Astrocyte (in vitro differentiated cells and primary cell): ENCODE data around the gene SCUBE3. TPM values are rescaled to one million over a fixed set of nuclear protein-coding genes. Genes with fewer than 3 reads are reported as not detected.

Experiments used
- DNase-seq: peaks from one replicate; pipeline ENCODE4 v3.0.0-alpha.2; 2010; ENCODE audit warnings: low read depth
- FAIRE-seq: peaks from 2 replicates; lab custom pipeline; 2011; peaks lifted over from hg19 to GRCh38; lab: Jason Lieb, UNC
- H2AFZ ChIP-seq: 2 replicates; pipeline ENCODE4 v1.6.0; 2012; ENCODE audit warnings: low read depth, low read length, inconsistent platforms
- H3K27ac ChIP-seq: 2 replicates; pipeline ENCODE4 v1.5.1; 2011; ENCODE audit warnings: low read depth, low read length, inconsistent platforms
- H3K27me3 ChIP-seq: 2 replicates; pipeline ENCODE4 v1.6.0; 2011; ENCODE audit warnings: low read length, inconsistent platforms; ENCODE audit not compliant: insufficient read depth
- H3K36me3 ChIP-seq: 2 replicates; pipeline ENCODE4 v1.5.1; 2011; ENCODE audit warnings: low read length, inconsistent platforms; ENCODE audit not compliant: insufficient read depth
- H3K4me1 ChIP-seq: 2 replicates; pipeline ENCODE4 v1.5.1; 2011; ENCODE audit warnings: low read length, inconsistent platforms; ENCODE audit not compliant: insufficient read depth
- H3K4me2 ChIP-seq: 2 replicates; pipeline ENCODE4 v1.6.0; 2012; ENCODE audit warnings: low read length, inconsistent platforms
- H3K4me3 ChIP-seq: 2 replicates; pipeline ENCODE4 v1.5.1; 2011; ENCODE audit warnings: low read depth, mild to moderate bottlenecking, low read length, inconsistent platforms; ENCODE audit not compliant: insufficient read depth
- H3K79me2 ChIP-seq: 2 replicates; pipeline ENCODE4 v1.6.0; 2012; ENCODE audit warnings: mild to moderate bottlenecking, low read length, inconsistent platforms; ENCODE audit not compliant: insufficient read depth
- H3K9ac ChIP-seq: 2 replicates; pipeline ENCODE4 v1.6.0; 2012; ENCODE audit warnings: mild to moderate bottlenecking, low read length, inconsistent platforms
- H3K9me3 ChIP-seq: 2 replicates; pipeline ENCODE4 v1.5.1; 2012; ENCODE audit warnings: low read depth, mild to moderate bottlenecking, low read length, inconsistent platforms; ENCODE audit not compliant: insufficient read depth
- H4K20me1 ChIP-seq: 2 replicates; pipeline ENCODE4 v1.6.0; 2012; ENCODE audit warnings: low read length, inconsistent platforms; ENCODE audit not compliant: insufficient read depth
- H3K27ac Mint-ChIP-seq: one replicate; pipeline ENCODE4 v1.8.0; 2021; ENCODE audit warnings: mild to moderate bottlenecking, mixed read lengths; ENCODE audit not compliant: unreplicated experiment
- H3K27me3 Mint-ChIP-seq: one replicate; pipeline ENCODE4 v1.8.0; 2021; ENCODE audit warnings: low read depth, mixed read lengths; ENCODE audit not compliant: unreplicated experiment
- H3K36me3 Mint-ChIP-seq: one replicate; pipeline ENCODE4 v1.8.0; 2021; ENCODE audit warnings: low read depth, mixed read lengths; ENCODE audit not compliant: unreplicated experiment
- H3K4me1 Mint-ChIP-seq: one replicate; pipeline ENCODE4 v1.8.0; 2021; ENCODE audit warnings: low read depth, mixed read lengths; ENCODE audit not compliant: unreplicated experiment
- H3K4me3 Mint-ChIP-seq: one replicate; pipeline ENCODE4 v1.8.0; 2021; ENCODE audit warnings: mild to moderate bottlenecking, moderate library complexity, mixed read lengths; ENCODE audit not compliant: unreplicated experiment
- H3K9me3 Mint-ChIP-seq: one replicate; pipeline ENCODE4 v1.8.0; 2021; ENCODE audit warnings: mild to moderate bottlenecking, mixed read lengths; ENCODE audit not compliant: unreplicated experiment
- EZH2 ChIP-seq: IDR thresholded peaks from 2 replicates; pipeline ENCODE4 v1.6.1; 2012; ENCODE audit warnings: mild to moderate bottlenecking, low read length, inconsistent platforms; ENCODE audit not compliant: insufficient read depth
- total RNA-seq: library from RNA; stranded (reverse); gene quantifications from 2 replicates; pipeline ENCODE4 v1.2.1, GENCODE V29; 2021
- TF ChIP-seq, protein P1 (sequence below): IDR thresholded peaks from 2 replicates; pipeline ENCODE4 v1.5.1; 2011; ENCODE audit warnings: low read depth, mild to moderate bottlenecking, inconsistent platforms, low read length, moderate library complexity; ENCODE audit not compliant: insufficient read depth

Gene SCUBE3
- total RNA-seq, 1 donor from 2014 or later, result 10.1 TPM

DNA sequence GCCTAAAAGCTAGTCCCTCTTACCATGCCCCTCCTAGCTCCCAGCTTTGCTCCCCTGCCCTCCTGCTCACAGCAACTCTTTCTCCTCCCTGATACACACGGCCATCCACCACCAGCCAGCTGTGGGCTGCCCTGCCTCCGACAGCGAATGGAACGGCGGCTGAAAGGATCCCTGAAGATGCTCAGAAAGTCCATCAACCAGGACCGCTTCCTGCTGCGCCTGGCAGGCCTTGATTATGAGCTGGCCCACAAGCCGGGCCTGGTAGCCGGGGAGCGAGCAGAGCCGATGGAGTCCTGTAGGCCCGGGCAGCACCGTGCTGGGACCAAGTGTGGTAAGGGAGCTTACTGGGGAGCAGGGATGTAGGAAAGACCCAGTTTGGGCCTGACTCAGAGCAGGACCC, 29.1 kb downstream of the SCUBE3 start:
- Histone ChIP-seq H3K27ac (no peak overlapping the region), H3K9me3 (no peaks in the 10 kb centered on the region), H3K4me2 (no peak overlapping the region), H2AFZ (no peak overlapping the region), H3K27me3 (no peaks in the 10 kb centered on the region), H3K79me2 (no peaks in the 10 kb centered on the region), H3K4me1 (no peaks in the 10 kb centered on the region), H3K9ac (no peak overlapping the region), H4K20me1 (peaks cover 68% of the 10 kb centered on the region), H3K36me3 (peaks cover 9% of the 10 kb centered on the region), H3K4me3 (no peak overlapping the region)
- FAIRE-seq, result no peak
- Mint-ChIP-seq H3K27me3 (no peaks in the 10 kb centered on the region), H3K4me1 (peaks cover 23% of the 10 kb centered on the region), H3K4me3 (no peak overlapping the region), H3K36me3 (peaks cover 11% of the 10 kb centered on the region), H3K9me3 (no peaks in the 10 kb centered on the region), H3K27ac (no peak overlapping the region)
- TF ChIP-seq, protein P1, sequence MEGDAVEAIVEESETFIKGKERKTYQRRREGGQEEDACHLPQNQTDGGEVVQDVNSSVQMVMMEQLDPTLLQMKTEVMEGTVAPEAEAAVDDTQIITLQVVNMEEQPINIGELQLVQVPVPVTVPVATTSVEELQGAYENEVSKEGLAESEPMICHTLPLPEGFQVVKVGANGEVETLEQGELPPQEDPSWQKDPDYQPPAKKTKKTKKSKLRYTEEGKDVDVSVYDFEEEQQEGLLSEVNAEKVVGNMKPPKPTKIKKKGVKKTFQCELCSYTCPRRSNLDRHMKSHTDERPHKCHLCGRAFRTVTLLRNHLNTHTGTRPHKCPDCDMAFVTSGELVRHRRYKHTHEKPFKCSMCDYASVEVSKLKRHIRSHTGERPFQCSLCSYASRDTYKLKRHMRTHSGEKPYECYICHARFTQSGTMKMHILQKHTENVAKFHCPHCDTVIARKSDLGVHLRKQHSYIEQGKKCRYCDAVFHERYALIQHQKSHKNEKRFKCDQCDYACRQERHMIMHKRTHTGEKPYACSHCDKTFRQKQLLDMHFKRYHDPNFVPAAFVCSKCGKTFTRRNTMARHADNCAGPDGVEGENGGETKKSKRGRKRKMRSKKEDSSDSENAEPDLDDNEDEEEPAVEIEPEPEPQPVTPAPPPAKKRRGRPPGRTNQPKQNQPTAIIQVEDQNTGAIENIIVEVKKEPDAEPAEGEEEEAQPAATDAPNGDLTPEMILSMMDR, result no peak
- TF ChIP-seq EZH2, result no peak
- no peak for DNase-seq

DNA sequence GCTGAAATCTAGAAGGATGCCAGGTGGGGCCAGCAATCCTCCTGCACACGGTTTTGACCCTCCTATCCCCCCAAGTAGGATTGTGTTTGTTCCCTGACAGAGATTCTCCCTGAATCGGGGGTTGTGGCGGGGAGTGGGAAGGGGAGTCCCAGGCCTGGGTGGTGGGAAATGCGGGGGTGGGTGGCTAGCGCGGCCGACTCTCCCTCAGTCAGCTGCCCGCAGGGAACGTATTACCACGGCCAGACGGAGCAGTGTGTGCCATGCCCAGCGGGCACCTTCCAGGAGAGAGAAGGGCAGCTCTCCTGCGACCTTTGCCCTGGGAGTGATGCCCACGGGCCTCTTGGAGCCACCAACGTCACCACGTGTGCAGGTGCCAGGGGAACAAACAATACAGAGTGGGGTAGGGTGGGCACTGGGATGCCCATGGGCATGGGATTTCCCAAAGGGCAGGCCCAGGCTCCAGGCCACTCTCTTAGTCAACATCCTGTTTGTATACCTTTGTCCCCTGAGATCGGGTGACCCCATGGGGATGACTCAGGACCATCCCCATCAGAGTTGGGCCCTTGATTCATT, 29.7 kb downstream of the SCUBE3 start:
- Histone ChIP-seq H2AFZ (no peak overlapping the region), H3K27me3 (no peaks in the 10 kb centered on the region), H3K36me3 (peaks cover 9% of the 10 kb centered on the region), H3K79me2 (no peaks in the 10 kb centered on the region), H3K4me1 (no peaks in the 10 kb centered on the region), H4K20me1 (peaks cover 69% of the 10 kb centered on the region), H3K9me3 (no peaks in the 10 kb centered on the region), H3K27ac (no peak overlapping the region), H3K4me2 (no peak overlapping the region), H3K4me3 (no peak overlapping the region), H3K9ac (no peak overlapping the region)
- Mint-ChIP-seq H3K36me3 (peaks cover 11% of the 10 kb centered on the region), H3K4me1 (peaks cover 23% of the 10 kb centered on the region), H3K9me3 (no peaks in the 10 kb centered on the region), H3K27ac (no peak overlapping the region), H3K4me3 (no peak overlapping the region), H3K27me3 (no peaks in the 10 kb centered on the region)
- DNase-seq, result no peak
- FAIRE-seq, result no peak
- TF ChIP-seq, protein P1, result no peak
- no peak for TF ChIP-seq EZH2

DNA sequence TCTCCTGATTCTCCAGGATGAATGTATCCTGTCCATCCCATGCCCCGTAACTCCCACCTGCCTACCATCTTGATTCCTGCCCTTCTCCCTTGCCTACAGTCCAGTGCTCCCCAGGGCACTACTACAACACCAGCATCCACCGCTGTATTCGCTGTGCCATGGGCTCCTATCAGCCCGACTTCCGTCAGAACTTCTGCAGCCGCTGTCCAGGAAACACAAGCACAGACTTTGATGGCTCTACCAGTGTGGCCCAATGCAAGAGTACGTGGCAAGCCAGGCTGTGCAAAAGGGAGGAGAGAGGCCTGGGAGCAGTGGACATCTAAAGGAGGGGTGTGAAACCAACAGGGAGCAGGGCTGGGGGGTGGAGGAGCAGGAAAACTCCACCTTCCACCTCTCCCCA, 30.8 kb downstream of the SCUBE3 start:
- H3K4me3 Mint-ChIP-seq, result no peak overlapping the region
- peaks cover 11% of the 10 kb centered on the region for H3K36me3 Mint-ChIP-seq
- peaks cover 67% of the 10 kb centered on the region for H4K20me1 ChIP-seq
- H3K27me3 Mint-ChIP-seq, result no peaks in the 10 kb centered on the region
- no peak overlapping the region for H3K27ac ChIP-seq
- FAIRE-seq, result no peak
- DNase-seq, result no peak
- no peaks in the 10 kb centered on the region for H3K9me3 Mint-ChIP-seq
- peaks cover 12% of the 10 kb centered on the region for H3K36me3 ChIP-seq
- H3K27me3 ChIP-seq, result no peaks in the 10 kb centered on the region
- no peak for TF ChIP-seq EZH2
- TF ChIP-seq, protein P1, result no peak
- no peaks in the 10 kb centered on the region for H3K9me3 ChIP-seq
- H3K4me1 Mint-ChIP-seq, result peaks cover 22% of the 10 kb centered on the region
- H3K4me2 ChIP-seq, result no peak overlapping the region
- no peak overlapping the region for H2AFZ ChIP-seq
- H3K79me2 ChIP-seq, result no peaks in the 10 kb centered on the region
- H3K4me1 ChIP-seq, result no peaks in the 10 kb centered on the region
- H3K27ac Mint-ChIP-seq, result no peak overlapping the region
- no peak overlapping the region for H3K9ac ChIP-seq
- H3K4me3 ChIP-seq, result no peak overlapping the region
